IMR-90 (cell line): ENCODE data around the gene MCF2L. TPM values are rescaled to one million over a fixed set of nuclear protein-coding genes. Genes with fewer than 3 reads are reported as not detected.

Source experiments
- ATAC-seq: fragments of 200-7000 bp; cut with Tn5 transposase; 2 replicates; pipeline ENCODE4 v1.9.1; 2020; ENCODE audit warnings: low read depth, mild to moderate bottlenecking, moderate library complexity
- BruUV-seq: library from RNA; stranded (reverse); fragments of 400-500 nt; replicated peaks from 2 replicates; lab custom pipeline; 2021; lab: Mats Ljungman, UMichigan
- CTCF ChIA-PET: fragments of 300-600 bp; formaldehyde crosslinking; extraction: SDS; loops from one replicate; lab custom pipeline; 2021; ENCODE audit warnings: antibody characterized with exemption; lab: Yijun Ruan, JAX
- POLR2A ChIA-PET: fragments of 300-600 bp; sonication (Branson Sonifier 250); formaldehyde crosslinking; loops from one replicate; lab custom pipeline; 2022; ENCODE audit warnings: antibody characterized with exemption; ENCODE audit not compliant: unreplicated experiment; lab: Charles Lee
- DNase-seq: peaks from one replicate; pipeline ENCODE4 v3.0.0; 2013
- H2AFZ ChIP-seq: replicated peaks from 2 replicates; pipeline ENCODE3; 2013; ENCODE audit warnings: low read length, mild to moderate bottlenecking; ENCODE audit not compliant: poor library complexity
- H2AK5ac ChIP-seq: 2 replicates; pipeline ENCODE4 v1.6.1; 2013; ENCODE audit warnings: low read depth, low read length, inconsistent platforms
- H2AK9ac ChIP-seq: replicated peaks from 2 replicates; pipeline ENCODE3; 2013; ENCODE audit warnings: mild to moderate bottlenecking, low read depth, low read length, moderate library complexity; ENCODE audit not compliant: poor library complexity
- H2BK120ac ChIP-seq: 2 replicates; pipeline ENCODE4 v1.6.1; 2013; ENCODE audit warnings: low read depth, low read length, inconsistent platforms
- H2BK15ac ChIP-seq: 3 replicates; pipeline ENCODE4 v1.6.1; 2013; ENCODE audit warnings: low read depth, low read length, inconsistent platforms
- H2BK20ac ChIP-seq: 2 replicates; pipeline ENCODE4 v1.6.1; 2013; ENCODE audit warnings: low read depth, mild to moderate bottlenecking, inconsistent platforms, low read length, moderate library complexity
- H2BK5ac ChIP-seq: 2 replicates; pipeline ENCODE4 v1.6.1; 2013; ENCODE audit warnings: mild to moderate bottlenecking, low read depth, low read length, inconsistent platforms; ENCODE audit not compliant: poor library complexity, severe bottlenecking
- H3K14ac ChIP-seq: replicated peaks from 2 replicates; pipeline ENCODE4 v1.6.1; 2013; ENCODE audit warnings: low read depth, low read length, inconsistent platforms
- H3K18ac ChIP-seq: 2 replicates; pipeline ENCODE4 v1.6.1; 2013; ENCODE audit warnings: low read depth, low read length, control low read depth
- H3K23ac ChIP-seq: 2 replicates; pipeline ENCODE4 v1.6.1; 2013; ENCODE audit warnings: low read depth, low read length, inconsistent platforms
- H3K27ac ChIP-seq: 2 replicates; pipeline ENCODE4 v1.5.1; 2013; ENCODE audit warnings: mild to moderate bottlenecking, control low read depth, low read length; ENCODE audit not compliant: insufficient read depth
- H3K27me3 ChIP-seq: 2 replicates; pipeline ENCODE4 v1.6.1; 2013; ENCODE audit warnings: low read length; ENCODE audit not compliant: control insufficient read depth, insufficient read depth
- H3K36me3 ChIP-seq: 2 replicates; pipeline ENCODE4 v1.6.1; 2013; ENCODE audit warnings: low read length, mixed read lengths; ENCODE audit not compliant: control insufficient read depth, insufficient read depth
- H3K4ac ChIP-seq: 2 replicates; pipeline ENCODE4 v1.6.1; 2013; ENCODE audit warnings: low read depth, low read length, inconsistent platforms
- H3K4me1 ChIP-seq: 2 replicates; pipeline ENCODE4 v1.6.1; 2013; ENCODE audit warnings: low read length, mixed read lengths; ENCODE audit not compliant: control insufficient read depth, insufficient read depth
- H3K4me2 ChIP-seq: 2 replicates; pipeline ENCODE4 v1.6.1; 2013; ENCODE audit warnings: low read depth, mild to moderate bottlenecking, control low read depth, low read length, moderate library complexity
- H3K4me3 ChIP-seq: 2 replicates; pipeline ENCODE4 v1.5.1; 2013; ENCODE audit warnings: low read depth, mild to moderate bottlenecking, control low read depth, low read length, moderate library complexity; ENCODE audit not compliant: insufficient read depth
- H3K56ac ChIP-seq: 2 replicates; pipeline ENCODE4 v1.6.1; 2013; ENCODE audit warnings: low read length, inconsistent platforms; ENCODE audit not compliant: insufficient read depth; ENCODE audit errors: extremely low read depth
- H3K79me1 ChIP-seq, 2 experiments: 2 replicates each; pipeline ENCODE4 v1.6.1; 2013; ENCODE audit warnings: low read length in 2 of 2, inconsistent platforms in 1 of 2, low read depth in 1 of 2
- H3K9ac ChIP-seq: 2 replicates; pipeline ENCODE4 v1.6.1; 2013; ENCODE audit warnings: low read depth, low read length, control low read depth
- H3K9me1 ChIP-seq: 2 replicates; pipeline ENCODE4 v1.6.1; 2013; ENCODE audit warnings: low read length, inconsistent platforms; ENCODE audit not compliant: insufficient read depth
- H3K9me3 ChIP-seq: 2 replicates; pipeline ENCODE4 v1.6.1; 2013; ENCODE audit warnings: low read length; ENCODE audit not compliant: control insufficient read depth, insufficient read depth
- H4K20me1 ChIP-seq: 2 replicates; pipeline ENCODE4 v1.6.1; 2013; ENCODE audit warnings: low read length, inconsistent platforms; ENCODE audit not compliant: insufficient read depth
- H4K5ac ChIP-seq: 2 replicates; pipeline ENCODE4 v1.6.1; 2013; ENCODE audit warnings: mild to moderate bottlenecking, low read depth, low read length, control low read depth
- H4K8ac ChIP-seq, 2 experiments: 2 replicates each; pipeline ENCODE4 v1.6.1; 2013; ENCODE audit warnings: low read depth in 2 of 2, low read length in 2 of 2, control low read depth in 1 of 2, inconsistent platforms in 1 of 2
- H4K91ac ChIP-seq: 2 replicates; pipeline ENCODE4 v1.6.1; 2013; ENCODE audit warnings: low read depth, low read length, inconsistent platforms; ENCODE audit not compliant: insufficient read depth
- CEBPB ChIP-seq: IDR thresholded peaks from 2 replicates; pipeline ENCODE4 v1.6.1; 2012; ENCODE audit warnings: low read depth, low read length, improper control_type of control experiment
- CHD1 ChIP-seq: IDR thresholded peaks from 2 replicates; pipeline ENCODE4 v1.6.1; 2012; ENCODE audit warnings: low read depth, low read length, improper control_type of control experiment
- WGBS, 2 experiments: methylation state at CpG; one replicate each; pipeline versions ENCODE4 v1.1.5 to v1.1.7; 2013; ENCODE audit warnings: missing lambda C conversion rate in 2 of 2; ENCODE audit not compliant: insufficient read length in 1 of 2; ENCODE audit errors: extremely low coverage in 2 of 2; 5-methylcytosine and 5-hydroxymethylcytosine counted together
- dilution Hi-C: fragments of 300-500 bp; cut with HindIII; formaldehyde crosslinking; loops from one replicate; pipeline ENCODE4 v1.14.3; 2018; ENCODE audit warnings: low sequenced_read_pairs; ENCODE audit not compliant: unreplicated experiment
- in situ Hi-C: fragments of 300-500 bp; cut with MboI; formaldehyde crosslinking; loops from 3 replicates; pipeline ENCODE4 v1.14.3; 2019; ENCODE audit warnings: low sequenced_read_pairs, inconsistent platforms, mixed read lengths
- intact Hi-C: fragments of 100-400 bp; cut with micrococcal nuclease; formaldehyde crosslinking; loops from 2 replicates; pipeline ENCODE4 v1.10.0; 2022
- polyA plus RNA-seq, 3 experiments: library from polyadenylated mRNA; depleted of rRNA; stranded (reverse); fragments of >200 nt; gene quantifications; 2 replicates each; pipeline ENCODE4 v1.2.3, GENCODE V29; 2012; ENCODE audit warnings: low replicate concordance in 1 of 3
- total RNA-seq: library from RNA; depleted of rRNA; stranded (reverse); fragments of >200 nt; gene quantifications from 2 replicates; pipeline ENCODE4 v1.2.3, GENCODE V29; 2012

The MCF2L gene
- total and polyA plus RNA-seq, 2 of the 4 experiments (the other 2 are of a cell fraction) = 0.18 TPM; not detected in 1

GRCh38 chr13:113117335-113117872 lies 148.4 kb downstream of the MCF2L start:
- intact Hi-C loops = no loop called here
- BruUV-seq = no TSS peak
- POLR2A ChIA-PET = no interaction called here

More at GRCh38 chr13:113117335-113117872, 148.4 kb downstream of the MCF2L start:
- Histone ChIP-seq H3K23ac (no peak overlapping the region), H3K9ac (no peak overlapping the region), H3K4me3 (no peak overlapping the region), H3K4me2 (no peak overlapping the region), H2BK5ac (no peak overlapping the region), H2BK15ac (no peak overlapping the region; the same call in 2 of the 3 replicates), H4K20me1 (no peaks in the 10 kb centered on the region), H3K79me1 (no peaks in the 10 kb centered on the region), H3K27me3 (peaks cover 9% of the 10 kb centered on the region), H4K5ac (no peak overlapping the region), H3K36me3 (no peaks in the 10 kb centered on the region), H4K91ac (peak overlapping the region; percentile 72; the same call in 1 of the 2 replicates), H2AK9ac (no peak overlapping the region), H2AK5ac (peak overlapping the region; percentile 67), H4K8ac (no peak overlapping the region), H3K14ac (no peak overlapping the region), H3K27ac (no peak overlapping the region), H2AFZ (no peak overlapping the region), H3K9me1 (peaks cover 4% of the 10 kb centered on the region; the same call in 1 of the 2 replicates), H2BK120ac (0 out of 2 replicates have a peak overlapping the region, but pooled peaks have one; percentile 30), H3K56ac (no peak overlapping the region), H3K18ac (no peak overlapping the region), H3K4ac (no peak overlapping the region), H3K9me3 (no peaks in the 10 kb centered on the region; the same call in 1 of the 2 replicates), H2BK20ac (0 out of 2 replicates have a peak overlapping the region, but pooled peaks have one; percentile 22), H3K4me1 (peaks cover 3% of the 10 kb centered on the region; the same call in 1 of the 2 replicates)
- dilution Hi-C loops (no loop called here), in situ Hi-C loops (no loop called here)
- no peak for ATAC-seq
- CTCF ChIA-PET = no interaction called here
- TF ChIP-seq CEBPB (peak; percentile 83), CHD1 (no peak)
- WGBS, 2 experiments = 76% methylated on average over 4 of the region's 26 CpGs; no CpG with 5 or more reads in 1 of the 2 experiments
- no peak for DNase-seq
